ENCODE data around the gene NKAIN2.
"Not testable (repeated sequence)": the region's sequence is repeated elsewhere in the genome, so short reads cannot be mapped to it uniquely, and the experiment has no call there.

The NKAIN2 gene

GRCh38 chr6:124535746-124536145 is 732.1 kb downstream of the NKAIN2 start:
- no peak for DNase-seq

GRCh38 chr6:124536157-124536841 is 732.6 kb downstream of the NKAIN2 start:
- DNase-seq, result no peak

- no peak for DNase-seq
Observed at GRCh38 chr6:124536842-124537191, 733.2 kb downstream of the NKAIN2 start.

GRCh38 chr6:124539096-124539495 is 735.4 kb downstream of the NKAIN2 start:
- no peak for DNase-seq

GRCh38 chr6:124541573-124541972 is 737.9 kb downstream of the NKAIN2 start:
- DNase-seq, result no peak

- DNase-seq, result no peak
Observed at GRCh38 chr6:124546601-124547000, 742.9 kb downstream of the NKAIN2 start.

- no peak for DNase-seq
Observed at GRCh38 chr6:124551711-124552233, 748.1 kb downstream of the NKAIN2 start.

- DNase-seq, result no peak
Observed at GRCh38 chr6:124557873-124558272, 754.2 kb downstream of the NKAIN2 start.

GRCh38 chr6:124560078-124560477 is 756.4 kb downstream of the NKAIN2 start:
- not testable (repeated sequence) for DNase-seq

GRCh38 chr6:124560873-124561567 is 757.4 kb downstream of the NKAIN2 start:
- DNase-seq, result no peak

- no peak for DNase-seq
Observed at GRCh38 chr6:124561635-124562130, 758.0 kb downstream of the NKAIN2 start.

- DNase-seq, result not testable (repeated sequence)
Observed at GRCh38 chr6:124564125-124564524, 760.5 kb downstream of the NKAIN2 start.

GRCh38 chr6:124567401-124567800 is 763.7 kb downstream of the NKAIN2 start:
- DNase-seq, result no peak

GRCh38 chr6:124573953-124574352 is 770.3 kb downstream of the NKAIN2 start:
- no peak for DNase-seq

GRCh38 chr6:124577734-124578281 is 774.1 kb downstream of the NKAIN2 start:
- no peak for DNase-seq

- DNase-seq, result no peak
Observed at GRCh38 chr6:124590001-124590400, 786.3 kb downstream of the NKAIN2 start.

GRCh38 chr6:124599656-124600055 is 796.0 kb downstream of the NKAIN2 start:
- no peak for DNase-seq

- no peak for DNase-seq
Observed at GRCh38 chr6:124604719-124605118, 801.1 kb downstream of the NKAIN2 start.

- DNase-seq, result no peak
Observed at GRCh38 chr6:124607119-124607627, 803.5 kb downstream of the NKAIN2 start.

- DNase-seq, result no peak
Observed at GRCh38 chr6:124613031-124613430, 809.4 kb downstream of the NKAIN2 start.

GRCh38 chr6:124622351-124622750 is 818.7 kb downstream of the NKAIN2 start:
- no peak for DNase-seq

- no peak for DNase-seq
Observed at GRCh38 chr6:124633655-124634054, 830.0 kb downstream of the NKAIN2 start.

GRCh38 chr6:124640432-124640831 is 836.8 kb downstream of the NKAIN2 start:
- no peak for DNase-seq

GRCh38 chr6:124655866-124656265 is 852.2 kb downstream of the NKAIN2 start:
- DNase-seq, result no peak

Measured in activated CD4-positive, alpha-beta T cell treated with anti-CD3 and anti-CD28 coated beads, Interleukin-2, Interleukin-6, amounts not matched to agents 100 ng/mL and 50 ng/mL, durations not matched to agents 16 hours and 8 hours (primary cell).